Vagina (tissue), 2 donors: ENCODE results near the gene SOCS2.

Experiments
- POLR2A ChIP-seq, 2 donors: fragments of 450-650 bp; IDR thresholded peaks; one replicate each; pipeline ENCODE4 v1.6.1; 2017; ENCODE audit warnings: antibody characterized with exemption in 2 of 2, mild to moderate bottlenecking in 2 of 2, moderate library complexity in 2 of 2
- TF ChIP-seq, protein P1 (sequence below), 3 experiments: fragments of 450-650 bp in 2 of 3; fragments of 200-600 bp in 1 of 3; sonication (generic) in 1 of 3; IDR thresholded peaks; one replicate each; pipeline ENCODE4 v1.5.1; 2017 to 2019; ENCODE audit warnings: antibody characterized with exemption in 3 of 3, mild to moderate bottlenecking in 2 of 3, moderate library complexity in 2 of 3

DNA sequence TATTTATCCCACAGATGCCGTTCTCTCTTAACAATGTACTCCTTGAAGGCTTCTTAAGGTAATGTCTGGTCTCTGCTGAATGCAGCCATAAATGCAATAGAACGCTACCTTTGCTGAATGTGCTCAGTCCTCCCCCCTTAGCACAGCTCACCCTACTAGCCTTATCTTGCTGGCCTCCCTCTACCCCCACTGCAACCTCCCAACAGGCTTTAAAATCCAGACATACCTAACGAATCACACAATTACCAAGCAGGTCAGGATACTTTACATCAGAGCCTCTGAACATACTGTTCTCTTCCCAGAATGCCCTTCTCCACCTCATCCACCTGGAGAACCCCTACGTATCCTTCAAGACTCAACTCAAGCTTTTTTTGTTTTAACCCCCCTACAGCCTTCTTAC lies 53.7 kb downstream of the SOCS2 start:
- TF ChIP-seq POLR2A (IDR thresholded peaks at IDR 0.05) = no peak
- TF ChIP-seq, protein P1, sequence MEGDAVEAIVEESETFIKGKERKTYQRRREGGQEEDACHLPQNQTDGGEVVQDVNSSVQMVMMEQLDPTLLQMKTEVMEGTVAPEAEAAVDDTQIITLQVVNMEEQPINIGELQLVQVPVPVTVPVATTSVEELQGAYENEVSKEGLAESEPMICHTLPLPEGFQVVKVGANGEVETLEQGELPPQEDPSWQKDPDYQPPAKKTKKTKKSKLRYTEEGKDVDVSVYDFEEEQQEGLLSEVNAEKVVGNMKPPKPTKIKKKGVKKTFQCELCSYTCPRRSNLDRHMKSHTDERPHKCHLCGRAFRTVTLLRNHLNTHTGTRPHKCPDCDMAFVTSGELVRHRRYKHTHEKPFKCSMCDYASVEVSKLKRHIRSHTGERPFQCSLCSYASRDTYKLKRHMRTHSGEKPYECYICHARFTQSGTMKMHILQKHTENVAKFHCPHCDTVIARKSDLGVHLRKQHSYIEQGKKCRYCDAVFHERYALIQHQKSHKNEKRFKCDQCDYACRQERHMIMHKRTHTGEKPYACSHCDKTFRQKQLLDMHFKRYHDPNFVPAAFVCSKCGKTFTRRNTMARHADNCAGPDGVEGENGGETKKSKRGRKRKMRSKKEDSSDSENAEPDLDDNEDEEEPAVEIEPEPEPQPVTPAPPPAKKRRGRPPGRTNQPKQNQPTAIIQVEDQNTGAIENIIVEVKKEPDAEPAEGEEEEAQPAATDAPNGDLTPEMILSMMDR (IDR thresholded peaks at IDR 0.05) = no peak
